NCI-H345 (cell line): ENCODE measurements around the gene TMCO1.
"Not testable (repeated sequence)": the region's sequence is repeated elsewhere in the genome, so short reads cannot be mapped to it uniquely, and the experiment has no call there.

Experiments
- DNase-seq: peaks from one replicate; lab custom pipeline; 2025; lab: John Stamatoyannopoulos, UW

Gene TMCO1, protein sequence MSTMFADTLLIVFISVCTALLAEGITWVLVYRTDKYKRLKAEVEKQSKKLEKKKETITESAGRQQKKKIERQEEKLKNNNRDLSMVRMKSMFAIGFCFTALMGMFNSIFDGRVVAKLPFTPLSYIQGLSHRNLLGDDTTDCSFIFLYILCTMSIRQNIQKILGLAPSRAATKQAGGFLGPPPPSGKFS

DNA sequence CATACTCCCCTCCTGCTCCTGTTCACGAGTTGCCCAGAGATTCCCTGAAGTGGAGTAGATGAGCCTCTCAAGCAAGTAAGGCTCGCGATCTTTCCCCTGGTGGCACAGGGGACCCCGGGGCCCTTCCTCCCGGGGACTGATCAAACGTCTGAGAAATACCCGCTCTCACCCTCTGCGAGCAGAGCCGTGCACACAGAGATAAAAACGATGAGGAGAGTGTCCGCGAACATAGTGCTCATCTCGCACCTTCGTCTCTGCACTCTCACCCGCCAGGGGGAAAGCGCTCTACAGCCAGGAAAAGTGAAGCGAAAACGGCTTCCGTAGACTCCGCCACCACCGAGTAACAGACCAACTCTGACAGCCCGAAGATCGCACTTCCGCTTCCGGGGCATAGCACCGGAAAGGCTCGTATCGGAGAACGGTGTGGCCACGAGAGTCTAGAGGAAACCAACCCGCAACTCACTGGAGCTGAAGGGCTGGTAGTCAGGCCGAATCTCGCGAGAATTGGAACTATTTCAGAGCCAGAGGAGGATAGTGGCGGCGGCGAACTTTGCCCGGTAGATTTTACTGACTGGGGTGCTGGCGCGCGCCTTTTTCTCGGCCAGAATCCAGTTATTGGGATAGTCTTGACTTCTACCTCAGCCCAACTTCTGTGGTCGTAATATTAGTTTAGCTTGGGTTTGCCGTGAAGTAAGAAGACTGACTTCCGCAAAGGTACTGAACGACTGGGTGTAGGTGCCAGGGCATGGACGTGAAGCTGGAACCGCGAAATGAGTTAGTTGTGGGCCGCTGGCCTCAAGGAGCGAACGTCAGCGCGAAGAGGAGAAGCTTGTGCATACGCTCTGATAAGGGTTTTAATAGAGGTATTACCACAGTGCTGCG, at the start of gene TMCO1:
TMCO1 (minus strand) TSS at position 356 of the 882 bp plus-strand sequence; CDS start at position 239, 117 bp downstream.
- peak; percentile 97 for DNase-seq

- DNase-seq: no peak
These were observed 48.3 kb upstream of the TMCO1 start for GRCh38 chr1:165816826-165817497.

DNA sequence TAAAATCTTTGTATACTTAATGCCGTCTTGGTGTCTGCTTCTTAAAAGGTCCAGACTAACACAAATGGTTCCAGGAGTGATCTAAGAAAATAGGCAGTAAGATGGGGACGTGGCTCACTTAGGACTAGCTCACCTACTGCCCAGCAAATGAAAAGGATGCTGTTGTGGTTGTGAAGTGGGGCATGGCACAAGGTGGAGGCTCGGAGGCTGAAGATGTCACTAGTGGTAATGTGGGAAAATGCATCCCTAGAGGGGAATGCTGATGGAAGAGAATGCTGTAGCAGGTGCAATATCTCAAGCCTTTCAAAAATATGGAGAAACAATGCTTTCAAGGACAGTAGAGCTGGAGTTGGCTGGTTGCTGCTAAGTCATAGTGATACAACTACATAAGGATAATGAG, 47.5 kb upstream of the TMCO1 start:
- no peak for DNase-seq

DNA sequence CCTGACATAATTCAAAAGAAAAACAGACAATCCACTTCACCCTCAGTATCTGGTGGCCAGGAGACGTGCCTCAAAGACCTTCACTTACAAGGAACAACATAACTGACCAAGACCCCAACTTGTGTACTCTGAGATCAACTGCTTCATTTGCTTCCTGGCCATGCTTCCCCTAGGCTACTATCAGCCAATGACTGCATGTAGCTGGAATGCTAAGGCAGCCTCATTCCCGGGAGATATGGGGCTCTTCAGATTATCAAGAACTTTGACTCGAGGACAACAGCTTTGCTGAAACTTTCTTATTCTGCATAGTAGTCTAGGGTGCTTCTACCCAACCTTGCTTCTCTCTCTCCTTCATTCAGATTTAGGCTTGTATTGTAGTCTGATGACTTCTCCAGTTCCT, 47.1 kb upstream of the TMCO1 start:
- no peak for DNase-seq

GRCh38 chr1:165807613-165808012, 38.9 kb upstream of the TMCO1 start:
- no peak for DNase-seq

- DNase-seq: not testable (repeated sequence)
These were observed 35.8 kb upstream of the TMCO1 start for GRCh38 chr1:165804513-165804912.

DNA sequence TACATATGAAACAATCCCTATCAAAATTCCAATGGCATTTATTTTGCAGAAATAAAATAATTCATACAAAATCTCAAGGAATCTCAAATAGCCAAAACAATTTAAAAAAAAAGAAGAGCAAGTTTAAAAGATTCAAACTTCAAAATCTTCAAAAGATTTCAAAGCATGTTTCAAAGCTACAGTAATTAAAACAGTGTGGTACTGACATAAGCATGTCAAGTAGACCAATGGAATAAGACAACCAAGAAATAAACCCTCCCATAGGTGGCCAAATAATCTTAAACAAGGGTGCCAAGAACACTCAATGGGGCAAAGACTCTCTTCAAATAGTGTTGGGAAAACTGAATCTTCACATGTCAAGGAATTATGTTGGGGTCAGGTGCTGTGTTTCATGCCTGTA, 30.7 kb upstream of the TMCO1 start:
- DNase-seq: no peak

DNA sequence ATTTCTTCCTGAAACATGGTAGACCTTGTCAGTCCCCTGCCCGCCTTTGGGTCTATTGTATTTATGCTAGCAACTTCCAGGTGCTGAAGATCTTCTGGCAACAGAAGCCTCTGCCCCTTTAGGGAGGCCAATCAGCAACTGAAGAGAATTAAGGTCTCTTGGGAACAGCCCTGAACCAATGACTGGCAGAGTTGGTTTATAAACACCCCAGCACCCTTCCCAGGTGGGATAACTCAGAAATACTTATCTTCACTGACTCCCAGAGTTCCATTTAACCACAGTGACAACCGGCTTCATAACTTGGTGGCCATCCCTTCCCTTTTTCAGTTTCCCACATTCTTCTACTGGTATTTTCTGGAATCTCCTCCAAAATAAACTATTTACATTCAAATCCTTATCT, 27.2 kb upstream of the TMCO1 start:
- DNase-seq: no peak

DNA sequence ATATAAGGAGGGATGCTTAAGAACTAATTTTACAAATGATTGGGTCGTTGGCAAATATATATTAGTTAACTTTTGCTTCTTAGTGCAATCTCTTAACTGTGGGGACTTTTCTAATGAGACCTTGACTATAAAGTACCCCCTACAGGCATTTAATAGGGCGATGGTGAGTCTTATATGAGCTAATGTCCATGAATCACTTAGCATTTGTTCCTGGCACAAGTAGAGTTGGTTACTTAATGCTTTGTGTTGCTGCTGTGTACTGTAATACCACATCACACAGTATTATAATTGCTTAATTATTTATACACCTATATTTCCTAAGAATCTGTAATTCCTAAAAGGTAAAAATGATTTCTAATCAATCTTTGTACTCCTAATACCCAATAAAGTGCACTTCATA, 25.3 kb upstream of the TMCO1 start:
- no peak for DNase-seq

DNA sequence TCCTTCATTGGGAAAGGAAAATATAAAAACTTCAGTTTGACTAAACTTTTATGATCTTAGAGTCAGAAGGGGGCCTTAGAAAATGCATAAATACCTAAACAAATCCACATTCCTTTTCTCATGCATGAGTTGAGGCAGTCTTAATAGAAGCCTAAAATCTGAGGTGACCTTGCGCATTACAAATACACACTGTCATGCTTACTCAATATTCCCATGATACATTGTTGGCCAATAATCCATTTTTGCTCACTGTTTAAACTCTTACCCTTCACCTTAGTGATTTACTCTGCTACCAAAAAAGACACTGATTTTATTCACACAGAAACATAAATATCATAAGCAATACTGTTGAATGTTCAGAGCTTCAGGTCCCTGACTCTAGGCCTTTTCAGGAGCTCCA, 19.1 kb upstream of the TMCO1 start:
- no peak for DNase-seq

GRCh38 chr1:165783519-165783918, 14.9 kb upstream of the TMCO1 start:
- not testable (repeated sequence) for DNase-seq

DNA sequence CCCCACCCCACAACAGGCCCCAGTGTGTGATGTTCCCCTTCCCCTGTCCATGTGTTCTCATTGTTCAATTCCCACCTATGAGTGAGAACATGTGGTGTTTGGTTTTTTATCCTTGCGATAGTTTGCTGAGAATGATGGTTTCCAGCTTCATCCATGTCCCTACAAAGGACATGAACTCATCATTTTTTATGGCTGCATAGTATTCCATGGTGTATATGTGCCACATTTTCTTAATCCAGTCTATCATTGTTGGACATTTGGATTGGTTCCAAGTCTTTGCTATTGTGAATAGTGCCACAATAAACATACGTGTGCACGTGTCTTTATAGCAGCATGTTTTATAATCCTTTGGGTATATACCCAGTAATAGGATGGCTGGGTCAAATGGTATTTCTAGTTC, 9.5 kb upstream of the TMCO1 start:
- not testable (repeated sequence) for DNase-seq

DNA sequence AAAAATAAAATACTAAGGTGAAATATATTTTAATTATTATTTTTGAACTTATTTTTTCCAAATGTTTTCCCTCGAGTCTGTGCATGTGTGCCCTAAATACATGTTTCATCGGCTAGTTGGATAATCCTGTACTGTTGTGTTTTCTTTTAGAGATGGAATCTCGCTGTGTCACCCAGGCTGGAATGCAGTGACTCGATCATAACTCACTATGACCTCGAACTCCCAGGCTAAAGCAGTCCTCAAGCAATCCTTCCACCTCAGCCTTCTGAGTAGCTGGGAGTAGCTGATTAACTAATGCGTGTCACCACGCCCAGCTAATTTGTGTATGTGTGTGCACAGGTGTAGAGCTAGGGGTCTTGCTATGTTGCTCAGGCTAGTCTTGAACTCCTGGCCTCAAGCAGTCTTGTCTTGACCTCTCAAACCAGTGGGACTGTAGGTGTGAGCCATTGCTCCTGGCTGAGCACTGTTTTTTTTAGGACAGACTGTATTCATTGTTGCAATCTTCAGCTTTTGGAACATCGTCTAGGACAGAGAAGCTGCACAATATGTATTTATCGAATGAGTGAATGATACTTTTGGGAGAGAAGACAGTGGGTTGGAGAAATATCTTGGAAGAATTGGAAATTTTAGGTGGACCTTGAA, 4.8 kb upstream of the TMCO1 start:
- DNase-seq: no peak

- no peak for DNase-seq
These were observed 4.1 kb upstream of the TMCO1 start for GRCh38 chr1:165772739-165773138.

DNA sequence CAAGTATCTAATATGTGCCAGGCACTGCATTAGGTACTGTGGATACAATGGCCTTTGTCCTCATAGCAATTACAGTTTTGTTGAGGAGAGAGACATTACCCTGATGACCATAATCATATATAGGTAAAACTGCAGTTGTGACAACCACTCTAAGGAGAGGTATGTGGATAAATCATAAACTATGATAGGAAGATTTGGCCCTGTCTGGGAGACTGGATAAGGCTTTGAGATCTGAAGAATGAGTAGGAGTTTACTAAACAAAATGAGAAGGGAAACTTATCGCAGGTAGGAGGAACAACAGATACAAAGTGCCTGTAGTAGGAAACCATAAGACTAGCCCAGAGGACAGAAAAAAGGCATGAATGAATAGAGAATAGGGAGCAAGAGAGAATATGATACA, 4.4 kb downstream of the TMCO1 start:
- DNase-seq: no peak

DNA sequence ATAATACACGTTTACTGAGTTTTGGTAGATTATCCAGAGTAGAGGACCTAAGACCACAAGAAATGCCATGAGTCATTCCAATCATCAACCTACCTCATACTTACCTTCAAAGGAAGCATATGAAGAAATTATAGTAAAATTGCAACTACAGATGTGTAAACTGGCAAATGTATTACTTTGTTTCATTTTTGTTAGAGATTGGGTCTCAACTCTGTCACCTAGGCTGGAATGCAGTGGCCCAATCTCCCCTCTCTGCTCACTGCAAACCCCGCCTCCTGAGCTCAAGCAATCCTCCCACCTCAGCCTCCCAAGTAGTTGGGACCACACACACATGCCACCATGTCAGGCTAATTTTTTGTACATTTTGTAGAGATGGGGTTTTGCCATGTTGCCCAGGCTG, 5.2 kb downstream of the TMCO1 start:
- DNase-seq: no peak

GRCh38 chr1:165762725-165763124, 5.9 kb downstream of the TMCO1 start:
- no peak for DNase-seq

DNA sequence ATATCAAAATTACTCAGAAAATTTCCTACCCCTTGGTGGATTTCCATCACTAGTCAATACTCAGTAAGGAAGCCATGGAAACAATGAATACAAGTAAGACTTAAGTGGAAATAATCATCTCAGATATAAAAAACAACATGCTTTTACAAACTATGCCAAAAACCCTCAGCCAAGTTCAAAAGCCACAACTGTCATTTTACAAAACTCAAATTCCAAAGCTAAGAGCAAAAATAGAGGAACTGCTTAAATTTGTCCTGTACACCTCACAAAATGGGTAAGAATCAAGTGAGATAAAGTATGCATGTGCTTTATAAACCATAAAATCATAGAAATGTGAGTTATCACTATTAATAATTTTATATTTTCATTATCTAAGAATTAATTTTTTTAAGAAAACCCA, 9.6 kb downstream of the TMCO1 start:
- DNase-seq: no peak

- DNase-seq: no peak
These were observed 13.2 kb downstream of the TMCO1 start for GRCh38 chr1:165755393-165756010.

- no peak for DNase-seq
These were observed 14.7 kb downstream of the TMCO1 start for GRCh38 chr1:165753934-165754333.

DNA sequence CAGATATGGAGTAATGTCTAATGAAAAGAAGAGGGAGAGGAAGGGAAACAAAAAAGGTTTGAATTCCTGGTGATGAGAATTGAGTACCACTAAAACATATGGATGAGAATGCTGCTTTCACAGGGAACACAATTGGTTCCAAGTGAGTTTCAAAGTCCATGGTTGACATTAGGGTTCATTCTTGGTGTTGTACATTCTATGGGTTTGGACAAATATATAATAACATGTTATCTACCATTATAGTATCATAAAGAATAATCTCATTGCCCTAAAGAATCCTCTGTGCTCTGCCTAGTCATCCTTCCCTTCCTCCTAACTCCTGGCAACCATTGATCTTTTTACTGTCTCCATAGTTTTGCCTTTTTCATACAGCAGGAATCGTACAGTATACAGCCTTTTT, 20.1 kb downstream of the TMCO1 start:
- DNase-seq: no peak
